Panc1 (cell line): Measurements from ENCODE around the gene ATP6V1E1. TPM values are rescaled to one million over a fixed set of nuclear protein-coding genes. Genes with fewer than 3 reads are reported as not detected.

Experiments
- ATAC-seq: fragments of 200-7000 bp; cut with Tn5 transposase; 2 replicates; pipeline ENCODE4 v1.9.1; 2020; ENCODE audit warnings: mild to moderate bottlenecking, moderate library complexity
- BruUV-seq: library from RNA; stranded (reverse); fragments of 400-500 nt; replicated peaks from 2 replicates; lab custom pipeline; 2021; lab: Mats Ljungman, UMichigan
- CTCF ChIA-PET: fragments of 300-600 bp; sonication (Branson Sonifier 250); formaldehyde crosslinking; loops from one replicate; lab custom pipeline; 2022; ENCODE audit warnings: antibody characterized with exemption; lab: Charles Lee
- POLR2A ChIA-PET: fragments of 300-600 bp; sonication (Branson Sonifier 250); formaldehyde crosslinking; loops from one replicate; lab custom pipeline; 2022; ENCODE audit warnings: antibody characterized with exemption; lab: Charles Lee
- DNase-seq: peaks from one replicate; pipeline ENCODE4 v3.0.0-alpha.2; 2010; ENCODE audit warnings: low read depth, low spot score
- H3K27ac ChIP-seq: 2 replicates; pipeline ENCODE4 v1.5.1; 2011; ENCODE audit warnings: mild to moderate bottlenecking, low read length, inconsistent platforms
- H3K27me3 ChIP-seq: fragments of 200-500 bp; sonication (Bioruptor generic); 2 replicates; pipeline ENCODE4 v1.6.0; 2014; ENCODE audit warnings: low read length, inconsistent platforms; ENCODE audit not compliant: control insufficient read depth, insufficient read depth
- H3K36me3 ChIP-seq: fragments of 200-500 bp; sonication (Bioruptor generic); 2 replicates; pipeline ENCODE4 v1.5.1; 2014; ENCODE audit warnings: inconsistent platforms, mild to moderate bottlenecking, low read length, moderate library complexity; ENCODE audit not compliant: control insufficient read depth, insufficient read depth
- H3K4me1 ChIP-seq: 2 replicates; pipeline ENCODE4 v1.5.1; 2011; ENCODE audit warnings: inconsistent platforms, mild to moderate bottlenecking, low read length, moderate library complexity; ENCODE audit not compliant: control insufficient read depth, insufficient read depth
- H3K4me3 ChIP-seq, 2 experiments: 2 replicates each; pipeline ENCODE4 v1.5.1; 2011 to 2012; ENCODE audit warnings: low read depth in 2 of 2, low read length in 2 of 2, mild to moderate bottlenecking in 2 of 2, inconsistent platforms in 1 of 2, moderate library complexity in 1 of 2
- H3K9me3 ChIP-seq: fragments of 200-500 bp; sonication (Bioruptor generic); 2 replicates; pipeline ENCODE4 v1.5.1; 2014; ENCODE audit warnings: low read depth, mild to moderate bottlenecking, inconsistent platforms, low read length, moderate library complexity; ENCODE audit not compliant: control insufficient read depth, insufficient read depth
- CTCF ChIP-seq: fragments of 450-650 bp; IDR thresholded peaks from 2 replicates; pipeline ENCODE4 v1.5.1; 2017; ENCODE audit warnings: mild to moderate bottlenecking
- in situ Hi-C: cut with HindIII; loops from 2 replicates; pipeline ENCODE4 v1.10.0; 2016; ENCODE audit warnings: low sequenced_read_pairs, low pct_unique_long_range_greater_than_20kb
- intact Hi-C: fragments of 100-400 bp; cut with micrococcal nuclease; formaldehyde crosslinking; loops from one replicate; pipeline ENCODE4 v1.10.0; 2022; ENCODE audit not compliant: unreplicated experiment
- total RNA-seq: library from RNA; stranded (reverse); gene quantifications from one replicate; pipeline ENCODE4 v1.2.1, GENCODE V29; 2021; ENCODE audit not compliant: unreplicated experiment
- TF ChIP-seq, protein P1 (sequence below), 2 experiments: IDR thresholded peaks; 2 replicates each; pipeline ENCODE4 v1.6.1; 2011 to 2012; ENCODE audit warnings: low read depth in 2 of 2, control low read depth in 1 of 2, low read length in 1 of 2, mild to moderate bottlenecking in 1 of 2, moderate library complexity in 1 of 2; ENCODE audit not compliant: insufficient read depth in 1 of 2

The ATP6V1E1 gene
- total RNA-seq, 1 experiment from 2014 or later: 136 TPM

- TF ChIP-seq, protein P1, sequence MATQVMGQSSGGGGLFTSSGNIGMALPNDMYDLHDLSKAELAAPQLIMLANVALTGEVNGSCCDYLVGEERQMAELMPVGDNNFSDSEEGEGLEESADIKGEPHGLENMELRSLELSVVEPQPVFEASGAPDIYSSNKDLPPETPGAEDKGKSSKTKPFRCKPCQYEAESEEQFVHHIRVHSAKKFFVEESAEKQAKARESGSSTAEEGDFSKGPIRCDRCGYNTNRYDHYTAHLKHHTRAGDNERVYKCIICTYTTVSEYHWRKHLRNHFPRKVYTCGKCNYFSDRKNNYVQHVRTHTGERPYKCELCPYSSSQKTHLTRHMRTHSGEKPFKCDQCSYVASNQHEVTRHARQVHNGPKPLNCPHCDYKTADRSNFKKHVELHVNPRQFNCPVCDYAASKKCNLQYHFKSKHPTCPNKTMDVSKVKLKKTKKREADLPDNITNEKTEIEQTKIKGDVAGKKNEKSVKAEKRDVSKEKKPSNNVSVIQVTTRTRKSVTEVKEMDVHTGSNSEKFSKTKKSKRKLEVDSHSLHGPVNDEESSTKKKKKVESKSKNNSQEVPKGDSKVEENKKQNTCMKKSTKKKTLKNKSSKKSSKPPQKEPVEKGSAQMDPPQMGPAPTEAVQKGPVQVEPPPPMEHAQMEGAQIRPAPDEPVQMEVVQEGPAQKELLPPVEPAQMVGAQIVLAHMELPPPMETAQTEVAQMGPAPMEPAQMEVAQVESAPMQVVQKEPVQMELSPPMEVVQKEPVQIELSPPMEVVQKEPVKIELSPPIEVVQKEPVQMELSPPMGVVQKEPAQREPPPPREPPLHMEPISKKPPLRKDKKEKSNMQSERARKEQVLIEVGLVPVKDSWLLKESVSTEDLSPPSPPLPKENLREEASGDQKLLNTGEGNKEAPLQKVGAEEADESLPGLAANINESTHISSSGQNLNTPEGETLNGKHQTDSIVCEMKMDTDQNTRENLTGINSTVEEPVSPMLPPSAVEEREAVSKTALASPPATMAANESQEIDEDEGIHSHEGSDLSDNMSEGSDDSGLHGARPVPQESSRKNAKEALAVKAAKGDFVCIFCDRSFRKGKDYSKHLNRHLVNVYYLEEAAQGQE (IDR thresholded peaks at IDR 0.05; ENCODE audit: insufficient read depth in 1 of 2, low read depth in 2 of 2, low read length in 1 of 2): no peak
- DNase-seq: no peak
- no peak for ATAC-seq
Measured at GRCh38 chr22:17583151-17583550, 45.4 kb downstream of the ATP6V1E1 start.

DNA sequence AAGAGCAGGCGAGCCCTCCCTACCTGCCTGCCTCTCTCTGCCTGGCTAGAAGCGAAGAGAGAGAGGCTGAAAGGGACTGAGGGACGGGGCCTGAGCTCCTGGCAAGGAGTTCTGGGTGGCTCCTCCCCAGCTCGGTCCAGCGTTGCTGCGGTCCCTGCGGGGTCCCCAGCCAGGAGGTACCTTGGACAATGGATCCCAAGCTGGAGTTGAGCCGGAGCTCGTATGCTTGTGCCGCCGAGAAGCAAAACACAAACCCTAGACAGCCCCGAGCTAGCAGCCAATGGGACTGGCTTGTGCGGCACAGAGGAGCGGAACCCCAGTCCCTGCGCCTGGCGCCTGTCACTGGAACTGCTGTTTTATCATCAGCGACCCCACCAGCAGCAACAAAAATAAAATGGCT is 46.9 kb downstream of the ATP6V1E1 start:
- DNase-seq: no peak
- ATAC-seq: no peak
- Histone ChIP-seq H3K9me3 (no peaks in the 10 kb centered on the region), H3K4me1 (peaks cover under 1% of the 10 kb centered on the region; the same call in 1 of the 2 replicates), H3K36me3 (no peaks in the 10 kb centered on the region), H3K27me3 (no peaks in the 10 kb centered on the region), H3K27ac (no peak overlapping the region), H3K4me3 (no peak overlapping the region)
- in situ Hi-C loops: no loop called here
- intact Hi-C loops: no loop called here
- CTCF ChIA-PET: no interaction called here
- no TSS peak for BruUV-seq
- TF ChIP-seq, protein P1 (IDR thresholded peaks at IDR 0.05; ENCODE audit: insufficient read depth in 1 of 2, low read depth in 2 of 2, low read length in 1 of 2): no peak
- no peak for TF ChIP-seq CTCF
- POLR2A ChIA-PET: interaction anchor here (0.5 kb wide), 1 partner anchor 58 kb away, joined by 8 read pairs; no protein-coding TSS in a partner anchor

More at GRCh38 chr22:17583151-17583550, 45.4 kb downstream of the ATP6V1E1 start:
- Histone ChIP-seq H3K27ac (no peak overlapping the region), H3K36me3 (no peaks in the 10 kb centered on the region), H3K4me1 (no peaks in the 10 kb centered on the region), H3K27me3 (no peaks in the 10 kb centered on the region), H3K9me3 (no peaks in the 10 kb centered on the region), H3K4me3 (no peak overlapping the region)
- intact Hi-C loops: no loop called here
- in situ Hi-C loops: no loop called here
- POLR2A ChIA-PET: no interaction called here
- CTCF ChIA-PET: no interaction called here
- no TSS peak for BruUV-seq
